ENCODE results near the gene ASS1. TPM values are rescaled to one million over a fixed set of nuclear protein-coding genes. Genes with fewer than 3 reads are reported as not detected.
A peak's percentile ranks its signal among the peaks of the same experiment; 100 is the strongest.

The ASS1 gene
- total RNA-seq, 4 donors from 2014 or later: 123 to 235 (median 166) TPM

DNA sequence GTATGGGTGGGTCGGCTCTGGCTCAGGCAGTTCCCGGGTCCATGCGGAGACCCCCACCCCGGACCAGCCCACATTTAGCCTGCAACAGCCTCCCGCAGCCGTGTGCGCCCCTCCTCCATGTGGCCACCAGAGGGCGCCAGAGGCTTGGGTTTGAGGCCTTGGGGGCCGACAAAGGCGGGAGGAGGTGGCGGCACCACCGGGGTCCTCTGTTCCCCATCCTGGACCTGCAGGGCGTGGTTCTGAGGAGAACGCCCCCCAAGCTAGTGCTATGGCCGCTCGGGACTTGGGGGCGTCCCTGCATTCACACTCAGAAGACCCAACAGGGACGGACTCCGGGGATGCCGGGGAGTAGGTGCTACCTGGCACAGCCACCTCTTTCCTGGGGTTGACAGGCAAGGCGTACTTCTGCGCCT lies 16.5 kb downstream of the ASS1 start:
- H3K27ac ChIP-seq: no peak overlapping the region
- no peak overlapping the region for H3K4me3 ChIP-seq (replicated peaks in 1 of 3)
- TF ChIP-seq, protein P1, sequence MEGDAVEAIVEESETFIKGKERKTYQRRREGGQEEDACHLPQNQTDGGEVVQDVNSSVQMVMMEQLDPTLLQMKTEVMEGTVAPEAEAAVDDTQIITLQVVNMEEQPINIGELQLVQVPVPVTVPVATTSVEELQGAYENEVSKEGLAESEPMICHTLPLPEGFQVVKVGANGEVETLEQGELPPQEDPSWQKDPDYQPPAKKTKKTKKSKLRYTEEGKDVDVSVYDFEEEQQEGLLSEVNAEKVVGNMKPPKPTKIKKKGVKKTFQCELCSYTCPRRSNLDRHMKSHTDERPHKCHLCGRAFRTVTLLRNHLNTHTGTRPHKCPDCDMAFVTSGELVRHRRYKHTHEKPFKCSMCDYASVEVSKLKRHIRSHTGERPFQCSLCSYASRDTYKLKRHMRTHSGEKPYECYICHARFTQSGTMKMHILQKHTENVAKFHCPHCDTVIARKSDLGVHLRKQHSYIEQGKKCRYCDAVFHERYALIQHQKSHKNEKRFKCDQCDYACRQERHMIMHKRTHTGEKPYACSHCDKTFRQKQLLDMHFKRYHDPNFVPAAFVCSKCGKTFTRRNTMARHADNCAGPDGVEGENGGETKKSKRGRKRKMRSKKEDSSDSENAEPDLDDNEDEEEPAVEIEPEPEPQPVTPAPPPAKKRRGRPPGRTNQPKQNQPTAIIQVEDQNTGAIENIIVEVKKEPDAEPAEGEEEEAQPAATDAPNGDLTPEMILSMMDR (IDR thresholded peaks at IDR 0.05): peak; percentile 78 to 88 (median 86)
- no peak for TF ChIP-seq POLR2A (IDR thresholded peaks at IDR 0.05)
- peaks cover 0 to 4% of the 10 kb centered on the region in 2 donors for H3K36me3 ChIP-seq
- H3K9me3 ChIP-seq: no peaks in the 10 kb centered on the region
- intact Hi-C loops (cut with DNase I): loop anchor here (1.0 kb wide), 1 partner anchor 221 kb away; no protein-coding TSS in a partner anchor
- H3K4me1 ChIP-seq: no peaks in the 10 kb centered on the region
- no peaks in the 10 kb centered on the region for H3K27me3 ChIP-seq
- DNase-seq: peak; percentile 46 to 53
- WGBS, 2 donors: 28 to 46% methylated on average over 9 to 11 of the region's 22 CpGs

DNA sequence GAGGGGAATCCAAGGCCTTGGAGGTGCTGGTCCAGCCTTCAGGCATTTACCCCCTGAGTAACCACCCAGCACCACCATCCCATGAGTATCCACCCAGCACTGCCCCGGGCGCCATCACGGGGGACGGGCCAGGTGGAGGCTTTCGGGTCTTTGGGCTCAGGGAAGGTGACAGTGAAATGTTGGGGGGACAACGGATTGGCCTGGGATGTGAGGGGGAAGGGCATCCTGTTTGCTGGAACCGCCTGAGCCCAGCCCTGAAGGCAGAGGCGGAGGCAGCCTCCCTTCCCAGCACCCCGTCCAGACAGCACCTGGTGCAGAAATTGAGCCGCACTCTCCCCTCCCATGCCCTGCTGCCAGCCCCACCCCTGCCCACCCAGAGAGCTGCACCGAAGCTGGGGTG lies 17.0 kb downstream of the ASS1 start:
- no peak overlapping the region for H3K4me3 ChIP-seq (replicated peaks in 1 of 3)
- TF ChIP-seq POLR2A (IDR thresholded peaks at IDR 0.05): no peak
- TF ChIP-seq, protein P1 (IDR thresholded peaks at IDR 0.05): no peak
- H3K27ac ChIP-seq: no peak overlapping the region
- H3K4me1 ChIP-seq: no peaks in the 10 kb centered on the region
- peaks cover under 1 to 4% of the 10 kb centered on the region in 2 donors for H3K36me3 ChIP-seq
- no peak for DNase-seq
- H3K9me3 ChIP-seq: no peaks in the 10 kb centered on the region
- intact Hi-C loops (cut with DNase I): loop anchor here (1.0 kb wide), 1 partner anchor 221 kb away; no protein-coding TSS in a partner anchor
- WGBS, 2 donors: 87 to 88% methylated on average over 7 to 9 of the region's 11 CpGs
- no peaks in the 10 kb centered on the region for H3K27me3 ChIP-seq

- Histone ChIP-seq H3K36me3 (peaks cover 4% of the 10 kb centered on the region in 2 donors), H3K9me3 (no peaks in the 10 kb centered on the region), H3K4me3 (replicated peaks in 1 of 3) (no peak overlapping the region), H3K27ac (no peak overlapping the region), H3K4me1 (no peaks in the 10 kb centered on the region), H3K27me3 (no peaks in the 10 kb centered on the region)
- TF ChIP-seq, protein P1 (IDR thresholded peaks at IDR 0.05): no peak
- no peak for TF ChIP-seq POLR2A (IDR thresholded peaks at IDR 0.05)
- intact Hi-C loops (cut with DNase I): no loop called here
- DNase-seq: no peak
- 70 to 91% methylated on average over 2 to 6 of the region's 27 CpGs for WGBS, 2 donors
These were observed 18.2 kb downstream of the ASS1 start for GRCh38 chr9:130462685-130463540.

GRCh38 chr9:130463763-130464745 lies 19.3 kb downstream of the ASS1 start:
- 88 to 90% methylated on average over 13 to 14 of the region's 22 CpGs for WGBS, 2 donors
- H3K36me3 ChIP-seq: peaks cover 4% of the 10 kb centered on the region in 2 donors
- H3K27me3 ChIP-seq: no peaks in the 10 kb centered on the region
- intact Hi-C loops (cut with DNase I): no loop called here
- no peaks in the 10 kb centered on the region for H3K9me3 ChIP-seq
- TF ChIP-seq POLR2A (IDR thresholded peaks at IDR 0.05): no peak
- TF ChIP-seq, protein P1 (IDR thresholded peaks at IDR 0.05): no peak
- H3K27ac ChIP-seq: no peak overlapping the region
- DNase-seq: no peak
- no peaks in the 10 kb centered on the region for H3K4me1 ChIP-seq
- H3K4me3 ChIP-seq (replicated peaks in 1 of 3): no peak overlapping the region

Measured in thyroid gland (tissue), 4 donors.